Mesenchymal stem cell (in vitro differentiated cells and primary cell): ENCODE results near the gene KIRREL3.
A peak's percentile ranks its signal among the peaks of the same experiment; 100 is the strongest.

Experiments
- DNase-seq: peaks from one replicate; pipeline ENCODE4 v3.0.0-alpha.2; 2013
- H2AFZ ChIP-seq: one replicate; pipeline ENCODE4 v1.6.1; 2013; ENCODE audit warnings: low read depth, mild to moderate bottlenecking, control low read depth, inconsistent platforms, low read length, moderate library complexity
- H2AK5ac ChIP-seq: 2 replicates; pipeline ENCODE4 v1.6.1; 2013; ENCODE audit warnings: low read length, moderate library complexity, mild to moderate bottlenecking, inconsistent platforms; ENCODE audit not compliant: severe bottlenecking
- H2BK120ac ChIP-seq: one replicate; pipeline ENCODE4 v1.6.1; 2013; ENCODE audit warnings: low read depth, mild to moderate bottlenecking, inconsistent platforms, low read length, moderate library complexity
- H2BK12ac ChIP-seq, 2 experiments: one replicate each; pipeline ENCODE4 v1.6.1; 2013; ENCODE audit warnings: inconsistent platforms in 2 of 2, low read length in 2 of 2, mild to moderate bottlenecking in 2 of 2, moderate library complexity in 2 of 2, control low read depth in 1 of 2
- H2BK15ac ChIP-seq: one replicate; pipeline ENCODE4 v1.6.1; 2013; ENCODE audit warnings: mild to moderate bottlenecking, low read depth, inconsistent platforms; ENCODE audit not compliant: poor library complexity, severe bottlenecking
- H2BK5ac ChIP-seq: 2 replicates; pipeline ENCODE4 v1.6.1; 2013; ENCODE audit warnings: low read depth, mild to moderate bottlenecking, low read length, control low read depth, inconsistent platforms; ENCODE audit not compliant: poor library complexity, severe bottlenecking
- H3K14ac ChIP-seq, 2 experiments: one replicate each; pipeline ENCODE4 v1.6.1; 2013; ENCODE audit warnings: inconsistent platforms in 2 of 2, low read length in 2 of 2, control low read depth in 1 of 2, mild to moderate bottlenecking in 1 of 2, moderate library complexity in 1 of 2
- H3K18ac ChIP-seq, 2 experiments: one replicate each; pipeline ENCODE4 v1.6.1; 2013; ENCODE audit warnings: inconsistent platforms in 2 of 2, low read length in 2 of 2, control low read depth in 1 of 2, low read depth in 1 of 2, mild to moderate bottlenecking in 1 of 2
- H3K23ac ChIP-seq, 2 experiments: one replicate each; pipeline ENCODE4 v1.6.1; 2013; ENCODE audit warnings: inconsistent platforms in 2 of 2, low read length in 2 of 2, mild to moderate bottlenecking in 2 of 2, moderate library complexity in 2 of 2, control low read depth in 1 of 2
- H3K27ac ChIP-seq: 2 replicates; pipeline ENCODE4 v1.5.1; 2013; ENCODE audit warnings: mild to moderate bottlenecking, moderate library complexity, low read length, control low read depth, inconsistent platforms; ENCODE audit not compliant: poor library complexity, severe bottlenecking
- H3K27me3 ChIP-seq, 2 experiments: 2 replicates each; pipeline versions ENCODE4 v1.6.1 to v1.7.0; 2013; ENCODE audit warnings: low read length in 2 of 2, mild to moderate bottlenecking in 2 of 2, moderate library complexity in 2 of 2, control low read depth in 1 of 2, inconsistent platforms in 1 of 2; ENCODE audit not compliant: control insufficient read depth in 1 of 2, insufficient read depth in 1 of 2
- H3K36me3 ChIP-seq, 2 experiments: 2 replicates each; pipeline versions ENCODE4 v1.6.1 to v1.7.0; 2013; ENCODE audit warnings: low read length in 2 of 2, control low read depth in 1 of 2, inconsistent platforms in 1 of 2, low read depth in 1 of 2, mild to moderate bottlenecking in 1 of 2; ENCODE audit not compliant: insufficient read depth in 2 of 2, control insufficient read depth in 1 of 2
- H3K4ac ChIP-seq, 2 experiments: one replicate each; pipeline ENCODE4 v1.6.1; 2013; ENCODE audit warnings: inconsistent platforms in 2 of 2, low read length in 2 of 2, mild to moderate bottlenecking in 2 of 2, moderate library complexity in 2 of 2, control low read depth in 1 of 2, low read depth in 1 of 2
- H3K4me1 ChIP-seq: 2 replicates; pipeline ENCODE4 v1.6.1; 2013; ENCODE audit warnings: low read depth, low read length, control low read depth; ENCODE audit not compliant: control insufficient read depth, insufficient read depth
- H3K4me2 ChIP-seq: 2 replicates; pipeline ENCODE4 v1.6.1; 2013; ENCODE audit warnings: low read length, mild to moderate bottlenecking, inconsistent platforms; ENCODE audit not compliant: poor library complexity, severe bottlenecking
- H3K4me3 ChIP-seq, 2 experiments: 2 replicates each; pipeline versions ENCODE4 v1.5.1 to v1.7.0; 2013; ENCODE audit warnings: low read length in 2 of 2, mild to moderate bottlenecking in 2 of 2, control low read depth in 1 of 2, low read depth in 1 of 2; ENCODE audit not compliant: insufficient read depth in 1 of 2
- H3K79me1 ChIP-seq: replicated peaks from 2 replicates; pipeline ENCODE4 v1.6.1; 2013; ENCODE audit warnings: mild to moderate bottlenecking, control low read depth, low read length, inconsistent platforms; ENCODE audit not compliant: poor library complexity, severe bottlenecking
- H3K9ac ChIP-seq: 2 replicates; pipeline ENCODE4 v1.7.0; 2013; ENCODE audit warnings: mild to moderate bottlenecking, low read length, moderate library complexity
- H3K9me3 ChIP-seq: 2 replicates; pipeline ENCODE4 v1.7.0; 2013; ENCODE audit warnings: mild to moderate bottlenecking, low read length; ENCODE audit not compliant: control insufficient read depth
- H4K8ac ChIP-seq: one replicate; pipeline ENCODE4 v1.6.1; 2013; ENCODE audit warnings: inconsistent platforms, mild to moderate bottlenecking, low read length, moderate library complexity
- H4K91ac ChIP-seq: one replicate; pipeline ENCODE4 v1.6.1; 2013; ENCODE audit warnings: mild to moderate bottlenecking, low read length, inconsistent platforms
- WGBS: methylation state at CpG from one replicate; pipeline ENCODE4 v1.1.7; 2013; ENCODE audit warnings: mixed read lengths; 5-methylcytosine and 5-hydroxymethylcytosine counted together

The KIRREL3 gene

DNA sequence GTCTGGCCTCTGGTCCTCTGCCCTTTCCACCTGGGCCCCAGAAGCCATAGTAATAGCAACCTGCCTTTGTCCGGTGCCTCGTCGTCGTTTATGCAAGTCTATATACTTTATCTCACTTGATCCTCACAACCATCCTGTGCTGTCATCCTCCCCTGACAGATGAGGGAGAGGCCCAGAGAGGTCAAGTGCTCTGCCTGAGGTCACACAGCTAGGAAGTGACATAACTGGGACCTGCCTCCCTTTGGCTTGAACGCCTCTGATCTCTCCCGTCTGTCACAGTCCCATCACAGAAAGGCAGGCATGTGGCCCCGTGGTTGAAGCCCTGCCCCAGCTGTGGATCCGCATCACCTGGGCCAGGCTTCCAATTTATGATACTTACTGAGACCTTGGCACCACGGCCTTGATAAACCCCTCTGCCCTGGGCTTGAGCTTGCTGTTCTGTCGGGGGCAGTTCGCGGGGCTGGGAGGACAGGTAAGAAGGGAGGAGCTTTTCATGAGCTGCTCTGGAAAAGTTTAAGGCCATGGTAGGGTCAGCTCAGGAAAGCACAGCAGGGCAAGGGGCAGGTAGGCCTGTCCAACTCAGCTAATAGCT is 398.1 kb downstream of the KIRREL3 start:
- no peak overlapping the region for H3K14ac ChIP-seq
- H2AK5ac ChIP-seq, result no peak overlapping the region
- DNase-seq, result no peak
- no peak overlapping the region for H3K9ac ChIP-seq
- no peak overlapping the region for H2AFZ ChIP-seq
- peaks cover 4% of the 10 kb centered on the region for H3K4me1 ChIP-seq
- H3K27ac ChIP-seq, result no peak overlapping the region
- no peak overlapping the region for H2BK15ac ChIP-seq
- H3K27me3 ChIP-seq, result peaks cover 6 to 37% of the 10 kb centered on the region in 2 experiments
- no peak overlapping the region for H2BK5ac ChIP-seq
- no peak overlapping the region for H3K4me2 ChIP-seq
- peaks cover 3% of the 10 kb centered on the region for H3K9me3 ChIP-seq
- H3K18ac ChIP-seq, result no peak overlapping the region
- no peak overlapping the region for H4K8ac ChIP-seq
- H2BK120ac ChIP-seq, result no peak overlapping the region
- WGBS, result 71% methylated on average over 12 of the region's 12 CpGs
- H4K91ac ChIP-seq, result peak overlapping the region; percentile 8
- peaks cover 2% of the 10 kb centered on the region for H3K79me1 ChIP-seq
- H2BK12ac ChIP-seq, result no peak overlapping the region
- H3K23ac ChIP-seq, result no peak overlapping the region
- H3K36me3 ChIP-seq, result peaks cover 0 to 2% of the 10 kb centered on the region in 2 experiments
- no peak overlapping the region for H3K4me3 ChIP-seq
- no peak overlapping the region for H3K4ac ChIP-seq

GRCh38 chr11:126601550-126602215 is 398.9 kb downstream of the KIRREL3 start:
- no peak for DNase-seq
- Histone ChIP-seq H4K91ac (no peak overlapping the region), H3K23ac (no peak overlapping the region), H2BK12ac (no peak overlapping the region), H3K9me3 (peaks cover 3% of the 10 kb centered on the region), H3K4ac (no peak overlapping the region), H2BK120ac (no peak overlapping the region), H2AK5ac (no peak overlapping the region), H2BK15ac (no peak overlapping the region), H3K79me1 (peaks cover 2% of the 10 kb centered on the region), H4K8ac (no peak overlapping the region), H2AFZ (no peak overlapping the region), H3K4me1 (peaks cover 4% of the 10 kb centered on the region), H3K4me3 (no peak overlapping the region), H3K4me2 (no peak overlapping the region), H3K18ac (no peak overlapping the region), H3K27ac (no peak overlapping the region), H3K14ac (no peak overlapping the region), H3K36me3 (peaks cover 0 to 2% of the 10 kb centered on the region in 2 experiments), H3K27me3 (peaks cover 6 to 41% of the 10 kb centered on the region in 2 experiments), H3K9ac (no peak overlapping the region), H2BK5ac (no peak overlapping the region)
- WGBS, result 29% methylated on average over 18 of the region's 22 CpGs

- H3K79me1 ChIP-seq, result peaks cover 2% of the 10 kb centered on the region
- no peak overlapping the region for H3K9ac ChIP-seq
- no peak overlapping the region for H3K18ac ChIP-seq
- peaks cover 4% of the 10 kb centered on the region for H3K4me1 ChIP-seq
- H2BK12ac ChIP-seq, result no peak overlapping the region
- no peak overlapping the region for H3K23ac ChIP-seq
- H2AK5ac ChIP-seq, result no peak overlapping the region
- WGBS, result 58% methylated on average over 5 of the region's 5 CpGs
- peaks cover 3% of the 10 kb centered on the region for H3K9me3 ChIP-seq
- H3K27ac ChIP-seq, result no peak overlapping the region
- no peak overlapping the region for H3K14ac ChIP-seq
- H2BK120ac ChIP-seq, result no peak overlapping the region
- peaks cover 0 to 2% of the 10 kb centered on the region in 2 experiments for H3K36me3 ChIP-seq
- H4K8ac ChIP-seq, result no peak overlapping the region
- H3K27me3 ChIP-seq, result peaks cover 6 to 43% of the 10 kb centered on the region in 2 experiments
- H2AFZ ChIP-seq, result no peak overlapping the region
- no peak overlapping the region for H3K4me3 ChIP-seq
- H3K4ac ChIP-seq, result no peak overlapping the region
- no peak overlapping the region for H4K91ac ChIP-seq
- H3K4me2 ChIP-seq, result no peak overlapping the region
- no peak overlapping the region for H2BK5ac ChIP-seq
- H2BK15ac ChIP-seq, result no peak overlapping the region
- DNase-seq, result no peak
These were observed 399.4 kb downstream of the KIRREL3 start for GRCh38 chr11:126601136-126601535.

DNA sequence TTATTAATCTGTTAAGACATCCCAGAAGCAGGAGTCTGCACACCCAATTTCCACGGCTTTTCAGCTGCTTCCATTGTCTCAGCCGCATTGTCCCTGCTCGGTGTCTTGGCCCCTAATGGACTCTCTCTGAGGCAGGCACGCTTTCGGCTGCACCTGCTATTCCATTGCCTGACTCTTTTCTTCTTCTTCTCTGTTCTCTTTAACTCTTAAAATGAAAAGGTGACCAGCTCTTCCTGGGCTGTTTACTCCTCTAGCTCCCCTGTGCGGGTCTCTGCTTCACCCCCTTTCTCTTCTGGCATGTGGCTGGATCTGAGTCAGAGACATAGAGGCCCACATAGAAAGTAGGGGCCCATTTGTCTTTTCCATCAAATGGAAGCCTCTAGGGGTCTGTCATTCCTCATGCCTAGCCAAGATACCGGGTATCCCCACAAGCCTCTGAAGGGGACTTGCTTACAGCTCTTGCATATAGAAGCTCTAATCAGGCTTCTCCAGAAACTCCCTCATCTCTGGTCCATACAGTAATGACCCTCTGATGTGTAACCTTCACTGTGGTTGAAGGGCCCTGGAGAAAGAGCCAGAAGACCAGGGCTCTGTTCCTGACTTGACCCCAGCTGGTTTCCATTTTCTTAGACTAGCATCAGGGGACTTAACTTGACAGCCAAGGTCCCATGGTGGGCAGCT is 401.2 kb downstream of the KIRREL3 start:
- no peak overlapping the region for H3K14ac ChIP-seq
- H3K4me3 ChIP-seq, result no peak overlapping the region
- no peak for DNase-seq
- no peak overlapping the region for H3K9ac ChIP-seq
- H3K9me3 ChIP-seq, result peaks cover 3% of the 10 kb centered on the region
- H3K18ac ChIP-seq, result no peak overlapping the region
- H3K4me2 ChIP-seq, result no peak overlapping the region
- no peak overlapping the region for H2BK120ac ChIP-seq
- no peak overlapping the region for H3K4ac ChIP-seq
- no peak overlapping the region for H3K27ac ChIP-seq
- no peak overlapping the region for H2BK12ac ChIP-seq
- peaks cover 6 to 36% of the 10 kb centered on the region in 2 experiments for H3K27me3 ChIP-seq
- peaks cover 4% of the 10 kb centered on the region for H3K4me1 ChIP-seq
- peaks cover 0 to 2% of the 10 kb centered on the region in 2 experiments for H3K36me3 ChIP-seq
- no peak overlapping the region for H2BK15ac ChIP-seq
- no peak overlapping the region for H2BK5ac ChIP-seq
- WGBS, result 85% methylated on average over 7 of the region's 7 CpGs
- H4K91ac ChIP-seq, result no peak overlapping the region
- no peak overlapping the region for H2AFZ ChIP-seq
- peaks cover 2% of the 10 kb centered on the region for H3K79me1 ChIP-seq
- no peak overlapping the region for H4K8ac ChIP-seq
- no peak overlapping the region for H3K23ac ChIP-seq
- H2AK5ac ChIP-seq, result no peak overlapping the region
